LoVo (cell line): ENCODE measurements around the gene OR5B17.
"Not testable (repeated sequence)": the region's sequence is repeated elsewhere in the genome, so short reads cannot be mapped to it uniquely, and the experiment has no call there.

Experiments
- DNase-seq: peaks from one replicate; pipeline ENCODE4 v3.0.0-alpha.2; 2016; ENCODE audit warnings: low spot score

The OR5B17 gene

DNA sequence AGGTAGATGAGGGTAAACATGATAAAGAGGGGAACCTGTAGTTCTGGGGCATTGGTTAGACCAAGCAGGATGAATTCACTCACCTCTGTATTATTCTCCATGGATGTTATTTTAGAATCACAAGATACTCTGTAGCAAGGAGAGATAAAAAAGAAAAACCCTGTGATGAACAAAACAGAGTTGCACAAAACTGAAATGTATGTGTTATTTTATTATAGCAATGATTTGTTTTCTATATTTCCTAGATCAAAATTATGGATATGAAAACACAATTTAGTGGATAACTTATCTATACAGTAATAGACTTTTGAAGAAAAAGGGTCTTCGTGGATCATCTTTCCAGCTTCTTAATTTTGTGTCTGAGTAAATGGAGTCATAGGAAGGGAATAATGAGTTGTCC lies at the start of gene OR5B17:
OR5B17 (minus strand) TSS at position 101 of the 400 bp plus-strand sequence; CDS start at position 101, 0 bp downstream.
- no peak for DNase-seq

DNA sequence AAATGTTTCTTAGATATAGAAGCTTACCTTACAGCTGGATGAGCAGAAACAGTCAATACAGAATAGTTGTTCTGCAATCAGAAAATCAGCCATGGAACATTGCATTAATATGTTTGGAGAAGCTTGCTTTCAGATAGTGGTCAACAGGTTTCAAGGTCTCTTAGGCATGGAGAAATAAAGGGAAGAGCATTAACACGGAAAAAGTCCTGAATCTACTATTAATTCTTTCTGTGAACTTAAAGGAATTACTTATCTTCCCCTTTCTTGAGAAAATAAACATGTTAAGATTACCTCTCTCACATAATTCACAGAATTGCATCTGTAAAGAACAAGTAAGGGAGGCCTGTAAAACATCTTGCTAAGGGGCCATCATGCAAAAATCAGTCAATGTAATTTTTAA lies 47.9 kb upstream of the OR5B17 start, which contains the start of gene OR5B3:
OR5B3 (minus strand) TSS at position 101 of the 400 bp plus-strand sequence. CDS start 3,465 bp downstream, outside the sequence.
- no peak for DNase-seq

GRCh38 chr11:58399622-58400021 lies 40.8 kb upstream of the OR5B17 start:
- DNase-seq: not testable (repeated sequence)

DNA sequence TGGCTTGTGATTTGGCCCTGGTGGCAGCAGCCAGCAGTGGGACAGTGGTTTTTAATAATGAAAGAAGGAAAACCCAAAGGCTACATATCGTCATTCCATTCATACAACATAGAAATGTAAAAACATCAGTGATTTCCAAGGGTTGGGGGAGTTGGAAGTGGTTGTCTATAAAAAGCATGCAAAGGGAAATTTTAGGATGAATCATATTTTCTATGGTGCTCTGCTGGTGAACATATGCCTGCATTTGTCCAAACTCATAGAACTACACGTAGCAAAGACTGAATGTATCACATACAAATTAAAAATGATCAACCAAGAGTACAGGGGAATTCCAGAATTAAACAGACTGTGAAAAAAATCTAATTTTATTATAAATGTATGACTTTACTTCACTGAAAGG lies 36.7 kb upstream of the OR5B17 start:
- DNase-seq: no peak

DNA sequence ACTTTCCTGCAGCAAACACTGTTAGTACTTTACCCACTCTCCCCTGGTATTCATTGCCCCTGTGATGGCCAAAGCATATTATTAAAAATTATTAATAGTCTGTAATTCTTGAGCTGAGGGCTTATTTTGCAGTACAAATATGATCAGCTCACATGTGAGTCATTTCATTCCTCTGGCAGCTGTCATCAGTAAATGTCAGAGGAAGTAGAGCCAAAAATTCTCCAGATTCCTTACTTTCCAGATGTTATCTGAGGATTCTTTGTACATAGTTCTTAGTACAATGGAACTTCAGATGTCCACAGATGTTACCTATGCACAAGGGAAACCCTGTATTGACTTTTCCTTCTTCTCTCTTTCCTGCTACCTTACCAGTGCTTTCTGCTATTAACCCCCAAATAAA lies 35.3 kb upstream of the OR5B17 start:
- DNase-seq: no peak

- no peak for DNase-seq
Measured at GRCh38 chr11:58392746-58393145, 33.9 kb upstream of the OR5B17 start.

- DNase-seq: no peak
Measured at GRCh38 chr11:58391879-58392278, 33.0 kb upstream of the OR5B17 start.

- no peak for DNase-seq
Measured at GRCh38 chr11:58390551-58391063, 31.7 kb upstream of the OR5B17 start.

DNA sequence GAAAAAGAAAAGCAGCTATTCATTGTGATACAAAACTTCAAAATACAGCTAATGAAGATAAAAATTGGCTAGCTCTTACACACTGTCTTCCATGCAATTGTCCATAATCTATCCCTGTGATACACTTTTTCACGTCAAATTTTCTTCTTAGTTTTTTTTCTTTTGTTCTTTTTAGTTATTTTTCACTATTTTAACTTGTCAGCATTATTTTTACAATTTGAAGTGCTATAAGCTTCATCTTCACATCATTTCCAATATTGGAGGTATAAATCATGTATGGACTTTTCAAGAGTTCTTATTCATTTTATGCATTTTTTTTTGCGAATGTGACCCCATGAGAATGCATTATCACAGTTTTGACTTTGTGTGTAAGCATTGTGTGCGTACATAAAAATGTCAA lies 4.1 kb downstream of the OR5B17 start:
- no peak for DNase-seq

GRCh38 chr11:58345204-58345603 lies 13.7 kb downstream of the OR5B17 start:
- DNase-seq: no peak

DNA sequence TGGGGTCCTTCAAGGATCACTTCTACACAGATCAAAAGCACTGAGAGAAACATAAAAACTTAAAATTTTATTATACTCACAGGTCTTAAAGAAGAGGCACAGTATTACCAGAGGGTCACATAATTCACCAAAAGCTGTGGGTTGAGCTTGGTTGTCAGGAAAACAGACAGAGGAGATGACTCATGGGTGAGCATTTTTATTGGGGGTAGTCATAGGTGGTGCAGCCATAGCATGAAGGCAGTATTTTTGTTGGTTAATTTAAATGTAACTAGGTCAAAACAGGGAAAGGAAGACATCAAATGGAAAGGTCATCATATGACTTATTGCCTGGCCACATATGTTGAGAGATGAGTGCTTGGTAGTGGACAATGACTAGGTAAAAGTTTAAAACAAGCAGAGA lies 24.2 kb downstream of the OR5B17 start:
- peak; percentile 30 for DNase-seq

- no peak for DNase-seq
Measured at GRCh38 chr11:58330861-58331260, 28.0 kb downstream of the OR5B17 start.

- no peak for DNase-seq
Measured at GRCh38 chr11:58318532-58318931, 40.3 kb downstream of the OR5B17 start.

GRCh38 chr11:58316142-58316541 lies 42.7 kb downstream of the OR5B17 start:
- DNase-seq: no peak
